ENCODE measurements around the gene AKNA. TPM values are rescaled to one million over a fixed set of nuclear protein-coding genes. Genes with fewer than 3 reads are reported as not detected.

AKNA gene
- total RNA-seq, 2 experiments from 2014 or later = 106 to 107 TPM

GRCh38 chr9:114289571-114290481 is 98.0 kb downstream of the AKNA start:
- POLR2A ChIA-PET = no interaction called here
- CTCF ChIA-PET = interaction anchor here (1.0 to 2.7 kb wide), 7 partner anchors 15 to 182 kb away, joined by 4 to 26 read pairs (median 9); partner anchors contain the start of gene COL27A1

GRCh38 chr9:114289106-114289505 is 98.7 kb downstream of the AKNA start:
- POLR2A ChIA-PET = no interaction called here
- CTCF ChIA-PET = interaction anchor here (1.4 kb wide), 1 partner anchor 207 kb away, joined by 3 read pairs; no protein-coding TSS in a partner anchor

GRCh38 chr9:114288193-114289091 is 99.3 kb downstream of the AKNA start:
- ChIA-PET CTCF (interaction anchor here (0.5 to 1.4 kb wide), 2 partner anchors 206 to 1495 kb away, joined by 3 to 4 read pairs; no protein-coding TSS in a partner anchor), POLR2A (no interaction called here)

- CTCF ChIA-PET = interaction anchor here (0.5 to 1.4 kb wide), 2 partner anchors 205 to 1494 kb away, joined by 3 to 4 read pairs; no protein-coding TSS in a partner anchor
- POLR2A ChIA-PET = no interaction called here
Observed at GRCh38 chr9:114287763-114288192, 100.0 kb downstream of the AKNA start.

- ChIA-PET POLR2A (no interaction called here), CTCF (interaction anchor here (1.4 kb wide), 2 partner anchors 205 kb away, joined by 3 read pairs; no protein-coding TSS in a partner anchor)
Observed at GRCh38 chr9:114287001-114287762, 100.6 kb downstream of the AKNA start.

GRCh38 chr9:114286146-114286679 is 101.6 kb downstream of the AKNA start:
- ChIA-PET POLR2A (no interaction called here), CTCF (interaction anchor here (1.4 kb wide), 1 partner anchor 204 kb away, joined by 3 read pairs; no protein-coding TSS in a partner anchor)

- POLR2A ChIA-PET = no interaction called here
Observed at GRCh38 chr9:114285166-114285867, 102.5 kb downstream of the AKNA start.

GRCh38 chr9:114284316-114285060 is 103.3 kb downstream of the AKNA start:
- ChIA-PET POLR2A (no interaction called here), CTCF (interaction anchor here (0.6 kb wide), 1 partner anchor 9 kb away, joined by 4 read pairs; no protein-coding TSS in a partner anchor)

More at GRCh38 chr9:114285166-114285867, 102.5 kb downstream of the AKNA start:
- CTCF ChIA-PET = interaction anchor here (0.6 kb wide), 1 partner anchor 61 kb away, joined by 3 read pairs; no protein-coding TSS in a partner anchor

Other genes starting within 250 kb of the AKNA start
- gene COL27A1, start 232.4 kb downstream of the AKNA start, total RNA-seq = 1 to 10 TPM; 2.9 to 3.2 TPM
- not detected for gene ORM1, start 64.9 kb downstream of the AKNA start, total RNA-seq
- not detected for gene ORM2, start 58.1 kb downstream of the AKNA start, total RNA-seq
- gene WHRN, start 117.5 kb upstream of the AKNA start, total RNA-seq = 1 to 10 TPM; 9.6 to 9.9 TPM
- 10 to 100 TPM; 39.6 to 41.8 TPM for gene ATP6V1G1, start 199.8 kb upstream of the AKNA start, total RNA-seq
- gene TMEM268, start 223.3 kb upstream of the AKNA start, total RNA-seq = 10 to 100 TPM; 25.4 to 25.5 TPM

All from activated CD8-positive, alpha-beta memory T cell treated with anti-CD3 and anti-CD28 coated beads for 36 hours (primary cell).